ENCODE results near the gene RNF149. TPM values are rescaled to one million over a fixed set of nuclear protein-coding genes. Genes with fewer than 3 reads are reported as not detected.

RNF149 gene
- total and polyA plus RNA-seq, 12 donors = 31.5 to 98.4 (median 51.7) TPM

DNA sequence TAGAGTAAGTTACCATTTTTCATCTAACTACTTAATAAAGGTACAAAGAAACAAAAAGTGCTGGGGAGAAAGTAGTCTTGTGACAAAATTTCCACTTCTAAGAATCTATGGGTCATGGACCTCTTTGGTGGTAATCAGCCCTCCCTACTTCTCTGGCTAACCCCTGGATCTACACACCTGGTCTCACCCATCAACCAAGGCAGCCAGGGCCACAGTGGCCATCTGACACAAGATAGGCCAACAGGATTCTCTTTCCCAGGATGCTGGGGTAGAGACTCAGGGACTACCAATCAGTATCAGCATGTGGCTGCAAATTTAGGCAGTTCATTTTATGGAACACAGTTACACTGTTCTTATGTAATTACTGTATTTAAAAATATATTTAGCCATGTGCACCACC is 17.8 kb downstream of the RNF149 start:
- intact Hi-C loops (cut with DNase I) = no loop called here
- Histone ChIP-seq H3K27ac (no peak overlapping the region), H3K4me3 (no peak overlapping the region), H3K9me3 (replicated peaks in 1 of 3) (no peaks in the 10 kb centered on the region), H3K27me3 (no peaks in the 10 kb centered on the region), H3K4me1 (replicated peaks in 1 of 2) (peaks cover 1 to 20% of the 10 kb centered on the region in 2 donors), H3K36me3 (replicated peaks in 1 of 2) (peaks cover 0 to 56% of the 10 kb centered on the region in 2 donors)
- DNase-seq = no peak
- TF ChIP-seq POLR2A (IDR thresholded peaks at IDR 0.05) = no peak
- TF ChIP-seq, protein P1, sequence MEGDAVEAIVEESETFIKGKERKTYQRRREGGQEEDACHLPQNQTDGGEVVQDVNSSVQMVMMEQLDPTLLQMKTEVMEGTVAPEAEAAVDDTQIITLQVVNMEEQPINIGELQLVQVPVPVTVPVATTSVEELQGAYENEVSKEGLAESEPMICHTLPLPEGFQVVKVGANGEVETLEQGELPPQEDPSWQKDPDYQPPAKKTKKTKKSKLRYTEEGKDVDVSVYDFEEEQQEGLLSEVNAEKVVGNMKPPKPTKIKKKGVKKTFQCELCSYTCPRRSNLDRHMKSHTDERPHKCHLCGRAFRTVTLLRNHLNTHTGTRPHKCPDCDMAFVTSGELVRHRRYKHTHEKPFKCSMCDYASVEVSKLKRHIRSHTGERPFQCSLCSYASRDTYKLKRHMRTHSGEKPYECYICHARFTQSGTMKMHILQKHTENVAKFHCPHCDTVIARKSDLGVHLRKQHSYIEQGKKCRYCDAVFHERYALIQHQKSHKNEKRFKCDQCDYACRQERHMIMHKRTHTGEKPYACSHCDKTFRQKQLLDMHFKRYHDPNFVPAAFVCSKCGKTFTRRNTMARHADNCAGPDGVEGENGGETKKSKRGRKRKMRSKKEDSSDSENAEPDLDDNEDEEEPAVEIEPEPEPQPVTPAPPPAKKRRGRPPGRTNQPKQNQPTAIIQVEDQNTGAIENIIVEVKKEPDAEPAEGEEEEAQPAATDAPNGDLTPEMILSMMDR (IDR thresholded peaks at IDR 0.05) = no peak

DNA sequence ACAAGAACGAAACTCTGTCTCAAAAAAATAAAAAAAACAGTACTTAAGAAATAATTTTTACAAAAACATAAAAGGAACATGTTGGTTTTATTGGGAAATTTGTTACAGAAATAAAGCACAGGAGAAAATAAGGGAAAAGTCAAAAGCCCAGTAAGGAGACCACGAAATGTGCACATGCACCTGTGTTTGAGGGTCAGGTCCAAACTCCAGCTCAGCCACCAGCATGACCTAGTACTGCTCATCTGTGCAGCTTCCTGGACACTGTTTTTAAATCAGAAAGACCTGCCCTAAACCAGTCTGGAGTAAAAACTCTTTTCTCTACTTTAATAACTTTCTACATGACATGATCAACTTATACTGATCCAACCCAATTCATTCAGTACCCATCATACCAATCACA is 21.2 kb downstream of the RNF149 start:
- no peak for DNase-seq
- H3K27ac ChIP-seq = no peak overlapping the region
- TF ChIP-seq, protein P1 (IDR thresholded peaks at IDR 0.05) = no peak
- no peak for TF ChIP-seq POLR2A (IDR thresholded peaks at IDR 0.05)
- no peaks in the 10 kb centered on the region for H3K9me3 ChIP-seq (replicated peaks in 1 of 3)
- intact Hi-C loops (cut with DNase I) = no loop called here
- H3K4me1 ChIP-seq (replicated peaks in 1 of 2) = no peaks in the 10 kb centered on the region
- H3K4me3 ChIP-seq = no peak overlapping the region
- H3K36me3 ChIP-seq (replicated peaks in 1 of 2) = peaks cover 0 to 71% of the 10 kb centered on the region in 2 donors
- WGBS, 4 donors = 96 to 98% (median 97%) methylated on average over 2 of the region's 2 CpGs
- H3K27me3 ChIP-seq = no peaks in the 10 kb centered on the region

DNA sequence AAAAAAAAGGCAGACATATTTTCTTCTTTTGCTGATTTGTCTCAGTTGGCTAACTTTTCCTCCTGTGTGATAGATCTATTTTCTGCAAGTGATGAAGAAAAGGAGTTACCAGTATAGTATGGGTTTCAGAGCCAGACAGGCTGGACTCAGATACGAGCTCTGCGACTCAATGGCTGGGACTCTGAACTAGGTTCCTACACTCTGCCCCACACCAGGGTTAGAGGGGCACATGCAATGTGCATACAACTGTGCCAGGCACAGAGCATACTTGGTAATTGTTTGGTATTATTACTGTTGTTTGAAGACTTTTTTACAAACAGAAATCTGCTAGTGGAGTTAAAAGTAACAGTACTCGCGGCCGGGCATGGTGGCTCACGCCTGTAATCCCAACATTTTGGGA is 21.8 kb downstream of the RNF149 start:
- H3K4me1 ChIP-seq (replicated peaks in 1 of 2) = no peaks in the 10 kb centered on the region
- H3K36me3 ChIP-seq (replicated peaks in 1 of 2) = peaks cover 0 to 74% of the 10 kb centered on the region in 2 donors
- H3K9me3 ChIP-seq (replicated peaks in 1 of 3) = no peaks in the 10 kb centered on the region
- H3K27ac ChIP-seq = no peak overlapping the region
- intact Hi-C loops (cut with DNase I) = no loop called here
- no peak overlapping the region for H3K4me3 ChIP-seq
- WGBS, 4 donors = 88 to 98% (median 97%) methylated on average over 6 of the region's 6 CpGs
- no peak for DNase-seq
- H3K27me3 ChIP-seq = no peaks in the 10 kb centered on the region
- no peak for TF ChIP-seq POLR2A (IDR thresholded peaks at IDR 0.05)
- TF ChIP-seq, protein P1 (IDR thresholded peaks at IDR 0.05) = no peak

DNA sequence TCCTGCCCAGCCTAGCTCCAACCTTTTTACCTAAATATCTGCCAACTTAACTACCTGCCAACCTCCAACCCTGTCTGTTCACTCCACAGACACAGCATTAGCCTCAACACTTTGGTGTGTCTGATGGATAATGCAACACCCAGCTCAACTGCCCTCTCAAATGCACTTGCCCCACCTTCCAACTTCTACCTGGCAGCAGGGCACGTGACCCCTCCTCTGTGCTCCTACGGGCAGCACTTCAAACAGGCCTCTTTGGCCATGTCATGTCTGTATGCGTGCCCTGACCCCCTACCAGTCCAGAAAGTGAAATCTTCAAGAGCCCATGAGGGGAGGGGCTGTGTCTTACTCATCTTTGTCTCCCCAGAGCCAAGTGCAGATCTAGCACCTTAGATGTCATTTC is 25.5 kb downstream of the RNF149 start:
- Histone ChIP-seq H3K4me3 (no peak overlapping the region), H3K9me3 (replicated peaks in 1 of 3) (no peaks in the 10 kb centered on the region), H3K4me1 (replicated peaks in 1 of 2) (no peaks in the 10 kb centered on the region), H3K36me3 (replicated peaks in 1 of 2) (peaks cover 0 to 92% of the 10 kb centered on the region in 2 donors), H3K27ac (no peak overlapping the region), H3K27me3 (no peaks in the 10 kb centered on the region)
- no peak for DNase-seq
- WGBS, 4 donors = 90 to 98% (median 95%) methylated on average over 2 to 3 of the region's 3 CpGs
- TF ChIP-seq, protein P1 (IDR thresholded peaks at IDR 0.05) = no peak
- TF ChIP-seq POLR2A (IDR thresholded peaks at IDR 0.05) = no peak
- intact Hi-C loops (cut with DNase I) = no loop called here

Data from adrenal gland (tissue), 12 donors.